IMR-90 (cell line): Measurements from ENCODE around the gene EHMT1.

ENCODE experiments used
- CTCF ChIP-seq: conservative IDR thresholded peaks from 2 replicates; pipeline ENCODE4 v1.5.1; 2012; ENCODE audit warnings: mild to moderate bottlenecking, low read depth, low read length, improper control_type of control experiment
- POLR2A ChIP-seq: IDR thresholded peaks from 2 replicates; pipeline ENCODE4 v1.6.1; 2012; ENCODE audit warnings: mild to moderate bottlenecking, low read depth, low read length

DNA sequence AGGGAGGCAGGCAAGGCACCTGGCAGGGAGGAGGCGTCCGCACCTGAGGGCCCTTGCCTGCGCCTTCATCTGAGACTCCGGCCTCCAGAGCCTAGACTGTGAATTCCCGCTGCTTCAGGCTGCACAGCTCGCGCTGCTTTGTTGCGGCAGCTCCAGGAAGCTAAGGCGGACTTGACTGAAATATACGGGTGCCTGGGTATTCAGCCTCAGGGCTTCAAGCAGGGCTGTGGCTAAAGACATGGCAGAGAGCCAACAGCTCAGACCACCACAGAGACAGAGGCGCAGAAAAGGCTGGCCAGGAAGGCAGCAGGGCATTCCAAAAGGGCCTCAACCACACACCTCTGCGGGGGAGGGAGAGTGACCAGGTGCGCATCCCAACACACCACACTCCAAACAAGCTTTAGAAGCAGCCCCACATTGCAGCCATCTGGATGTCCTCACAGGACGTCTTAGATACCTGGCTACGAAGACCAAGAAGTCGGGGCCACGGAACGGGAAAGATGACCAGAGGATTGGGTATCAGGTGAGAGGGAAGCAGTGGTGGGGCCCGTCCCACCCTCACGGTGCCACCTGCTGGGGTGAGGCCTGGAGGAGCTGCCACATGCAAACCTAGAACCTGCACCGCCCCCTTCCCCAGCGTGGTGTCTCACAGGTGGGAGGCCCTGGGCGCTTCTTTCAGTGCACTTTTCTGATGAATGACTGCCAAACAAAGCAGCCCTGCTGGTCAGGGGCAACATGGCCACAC, 38.4 kb upstream of the EHMT1 start:
- no peak for TF ChIP-seq CTCF
- TF ChIP-seq POLR2A: no peak
